Activated T-helper 2 cell treated with anti-CD3 and anti-CD28 coated beads, Interferon-gamma antibody, Interleukin-2, Interleukin-4, amounts not matched to agents 10 μg/mL and 5 μg/mL and 100 μg/mL, durations not matched to agents 14 hours and 24 hours and 36 hours (primary cell): ENCODE results near the gene IGSF9B. TPM values are rescaled to one million over a fixed set of nuclear protein-coding genes. Genes with fewer than 3 reads are reported as not detected.

Source experiments
- DNase-seq: peaks from one replicate; pipeline ENCODE4 v3.0.0; 2021; ENCODE audit warnings: low spot score
- H3K27ac Mint-ChIP-seq: one replicate; pipeline ENCODE4 v1.8.0; 2021; ENCODE audit warnings: mixed read lengths
- H3K27me3 Mint-ChIP-seq: one replicate; pipeline ENCODE4 v1.8.0; 2021; ENCODE audit warnings: low read depth, mixed read lengths
- H3K36me3 Mint-ChIP-seq: one replicate; pipeline ENCODE4 v1.8.0; 2021; ENCODE audit warnings: low read depth, mixed read lengths
- H3K4me1 Mint-ChIP-seq: one replicate; pipeline ENCODE4 v1.8.0; 2021; ENCODE audit warnings: low read depth, mixed read lengths
- H3K4me3 Mint-ChIP-seq: one replicate; pipeline ENCODE4 v1.8.0; 2021; ENCODE audit warnings: low read depth, mild to moderate bottlenecking, moderate library complexity, mixed read lengths
- H3K9me3 Mint-ChIP-seq: one replicate; pipeline ENCODE4 v1.8.0; 2021; ENCODE audit warnings: mixed read lengths
- intact Hi-C: fragments of 100-400 bp; cut with micrococcal nuclease; formaldehyde crosslinking; loops from one replicate; pipeline ENCODE4 v1.15.1; 2023
- total RNA-seq: library from RNA; stranded (reverse); gene quantifications from 2 replicates; pipeline ENCODE4 v1.2.3, GENCODE V29; 2022

The IGSF9B gene
- total RNA-seq, 1 donor from 2014 or later = 101 TPM

DNA sequence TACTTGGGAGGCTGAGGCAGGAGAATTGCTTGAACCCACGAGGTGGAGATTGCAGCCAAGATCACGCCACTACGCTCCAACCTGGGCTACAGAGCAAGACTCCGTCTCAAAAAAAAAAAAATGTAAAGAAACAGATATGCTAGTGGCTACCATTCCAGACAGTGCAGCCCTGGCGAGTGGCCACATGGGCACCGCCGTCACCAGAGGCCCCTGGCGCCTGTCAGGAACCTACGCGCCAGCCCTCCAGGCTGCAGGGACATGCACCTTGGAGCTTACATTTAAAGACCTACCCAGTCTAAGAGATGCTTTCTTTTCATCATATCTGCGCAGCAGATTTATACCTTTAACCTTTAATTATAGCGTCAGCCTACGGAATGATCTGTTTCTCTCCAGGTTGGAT is 37.2 kb upstream of the IGSF9B start:
- no peak overlapping the region for H3K27ac Mint-ChIP-seq
- H3K4me3 Mint-ChIP-seq = no peak overlapping the region
- intact Hi-C loops = no loop called here
- no peaks in the 10 kb centered on the region for H3K9me3 Mint-ChIP-seq
- H3K4me1 Mint-ChIP-seq = peaks cover 7% of the 10 kb centered on the region
- H3K36me3 Mint-ChIP-seq = no peaks in the 10 kb centered on the region
- peaks cover 4% of the 10 kb centered on the region for H3K27me3 Mint-ChIP-seq
- DNase-seq = no peak

DNA sequence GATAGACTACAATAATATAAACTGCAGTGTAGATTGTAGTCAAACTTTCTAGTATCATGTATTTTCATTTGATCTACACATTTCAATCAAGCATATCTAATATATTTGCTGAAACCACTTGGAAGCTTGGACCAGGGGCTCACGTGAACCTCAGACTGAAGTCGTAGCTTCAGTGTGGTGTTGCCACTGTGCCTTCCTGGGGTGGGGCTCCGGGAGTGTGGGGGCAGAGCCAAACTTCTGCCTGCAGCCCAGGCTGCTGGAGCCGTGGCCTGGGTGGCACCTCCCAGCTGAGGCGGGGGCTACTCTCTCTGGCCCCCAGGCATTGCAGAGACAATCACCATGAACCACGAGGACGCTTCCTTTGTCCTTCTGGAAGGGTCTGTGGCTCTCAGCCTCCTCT is 36.3 kb upstream of the IGSF9B start:
- no peaks in the 10 kb centered on the region for H3K9me3 Mint-ChIP-seq
- DNase-seq = no peak
- no peaks in the 10 kb centered on the region for H3K36me3 Mint-ChIP-seq
- no peak overlapping the region for H3K4me3 Mint-ChIP-seq
- H3K27ac Mint-ChIP-seq = no peak overlapping the region
- intact Hi-C loops = no loop called here
- H3K27me3 Mint-ChIP-seq = peaks cover 4% of the 10 kb centered on the region
- H3K4me1 Mint-ChIP-seq = peaks cover 7% of the 10 kb centered on the region

DNA sequence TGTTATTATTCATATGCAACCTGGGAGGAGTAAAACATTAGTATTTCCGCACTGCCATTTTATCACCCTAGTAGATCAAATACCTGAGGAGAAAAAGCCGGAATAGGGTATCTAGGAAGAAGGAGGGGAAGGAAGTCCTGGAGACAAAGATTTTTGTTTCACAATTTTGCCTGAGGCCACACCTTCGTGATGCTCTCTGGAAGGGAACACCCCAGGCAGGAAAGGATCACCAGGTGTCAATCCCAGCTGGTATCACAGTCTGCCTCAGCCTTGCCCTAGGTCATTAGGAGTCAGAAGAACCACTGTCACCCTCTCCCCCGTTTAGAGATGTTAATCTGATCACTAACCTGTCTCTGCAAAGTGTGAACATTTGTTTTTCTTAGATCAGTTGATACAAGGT is 35.4 kb upstream of the IGSF9B start:
- H3K36me3 Mint-ChIP-seq = no peaks in the 10 kb centered on the region
- H3K27me3 Mint-ChIP-seq = peaks cover 4% of the 10 kb centered on the region

DNA sequence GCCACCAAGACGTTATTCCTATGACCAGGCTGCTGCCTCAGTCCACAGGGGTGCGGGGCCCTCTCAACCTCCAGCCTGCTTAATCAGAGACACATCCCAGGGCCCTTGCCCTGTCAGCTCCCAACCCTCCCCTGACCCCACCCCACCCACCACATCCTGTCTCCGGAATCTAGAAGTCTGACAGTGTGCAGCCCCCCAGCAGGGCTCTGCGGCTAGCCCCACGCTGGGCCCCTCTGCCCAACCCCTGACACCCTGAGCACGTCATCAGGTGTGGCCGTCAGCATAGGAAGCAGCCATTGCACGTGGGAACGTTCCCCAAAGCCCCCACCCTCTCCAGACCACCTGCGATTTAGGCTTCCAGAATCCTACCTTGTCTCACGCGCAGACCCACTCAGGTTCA is 34.3 kb upstream of the IGSF9B start:
- Mint-ChIP-seq H3K4me3 (no peak overlapping the region), H3K4me1 (peaks cover 7% of the 10 kb centered on the region), H3K9me3 (no peaks in the 10 kb centered on the region), H3K27ac (no peak overlapping the region), H3K36me3 (no peaks in the 10 kb centered on the region), H3K27me3 (peaks cover 4% of the 10 kb centered on the region)
- DNase-seq = no peak
- intact Hi-C loops = no loop called here

More for the DNA sequence above, 35.4 kb upstream of the IGSF9B start:
- no peak overlapping the region for H3K4me3 Mint-ChIP-seq
- peaks cover 7% of the 10 kb centered on the region for H3K4me1 Mint-ChIP-seq
- DNase-seq = no peak
- intact Hi-C loops = no loop called here
- H3K27ac Mint-ChIP-seq = no peak overlapping the region
- H3K9me3 Mint-ChIP-seq = no peaks in the 10 kb centered on the region

DNA sequence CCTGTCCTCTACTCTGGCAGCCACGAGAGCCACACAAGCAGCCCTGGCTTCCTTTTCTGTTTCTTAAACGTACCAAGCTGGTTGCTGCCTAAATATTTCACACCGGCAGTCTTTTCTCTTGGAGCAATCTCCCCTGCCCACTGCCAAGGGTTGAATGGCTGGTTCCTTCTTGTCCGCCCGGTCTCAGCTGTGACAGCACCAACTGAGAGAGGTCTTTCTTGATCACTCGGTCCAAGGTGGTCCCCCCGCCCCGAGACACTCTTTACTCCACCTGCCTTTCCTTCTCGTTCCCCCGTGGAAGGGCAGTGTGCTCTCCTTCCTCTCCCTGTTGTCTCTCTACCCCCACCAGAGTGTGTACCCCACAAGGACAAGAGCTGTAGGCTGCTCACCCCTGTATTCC is 33.7 kb upstream of the IGSF9B start:
- Mint-ChIP-seq H3K4me3 (no peak overlapping the region), H3K4me1 (peaks cover 7% of the 10 kb centered on the region), H3K27ac (no peak overlapping the region), H3K27me3 (peaks cover 4% of the 10 kb centered on the region), H3K9me3 (no peaks in the 10 kb centered on the region), H3K36me3 (no peaks in the 10 kb centered on the region)
- intact Hi-C loops = no loop called here
- DNase-seq = no peak

DNA sequence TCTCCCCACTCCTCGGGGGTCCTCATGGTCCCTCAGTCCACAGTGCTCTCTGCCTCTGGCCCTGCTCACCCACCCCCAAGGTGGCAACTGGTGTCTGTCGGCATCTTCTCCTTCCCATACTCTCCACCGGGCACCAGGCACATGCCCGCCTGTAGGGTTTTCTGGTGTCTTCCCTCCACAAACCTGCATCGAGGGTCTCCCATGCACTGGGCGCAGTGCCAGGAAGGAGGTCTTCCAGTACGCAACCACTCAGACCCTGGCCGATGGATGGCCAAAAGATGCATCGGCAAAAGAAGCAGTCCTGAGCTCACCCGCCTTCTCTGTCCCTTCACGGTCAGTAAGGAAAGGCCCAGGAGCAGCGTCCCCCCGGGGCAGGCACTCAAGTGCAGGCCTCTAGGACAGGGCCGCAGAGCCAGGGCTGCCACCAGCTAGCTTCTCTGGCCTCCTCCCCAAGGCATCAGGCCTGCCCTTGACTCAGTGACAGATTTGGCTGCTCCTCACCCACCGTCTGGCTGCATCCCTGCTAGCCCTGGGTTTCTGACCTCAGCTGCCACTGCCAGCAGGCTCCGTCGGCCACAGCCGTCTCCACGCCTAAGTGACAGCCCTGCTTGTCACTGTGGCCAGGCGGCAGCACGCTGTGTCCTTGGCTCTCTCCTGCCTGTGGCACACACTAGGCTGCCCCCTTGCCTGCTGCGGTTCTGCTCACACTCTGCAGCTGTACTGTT is 32.1 kb upstream of the IGSF9B start:
- H3K27ac Mint-ChIP-seq = no peak overlapping the region
- H3K27me3 Mint-ChIP-seq = peaks cover 4% of the 10 kb centered on the region
- DNase-seq = no peak
- H3K9me3 Mint-ChIP-seq = no peaks in the 10 kb centered on the region
- intact Hi-C loops = no loop called here
- H3K36me3 Mint-ChIP-seq = no peaks in the 10 kb centered on the region
- peaks cover 3% of the 10 kb centered on the region for H3K4me1 Mint-ChIP-seq
- H3K4me3 Mint-ChIP-seq = no peak overlapping the region

DNA sequence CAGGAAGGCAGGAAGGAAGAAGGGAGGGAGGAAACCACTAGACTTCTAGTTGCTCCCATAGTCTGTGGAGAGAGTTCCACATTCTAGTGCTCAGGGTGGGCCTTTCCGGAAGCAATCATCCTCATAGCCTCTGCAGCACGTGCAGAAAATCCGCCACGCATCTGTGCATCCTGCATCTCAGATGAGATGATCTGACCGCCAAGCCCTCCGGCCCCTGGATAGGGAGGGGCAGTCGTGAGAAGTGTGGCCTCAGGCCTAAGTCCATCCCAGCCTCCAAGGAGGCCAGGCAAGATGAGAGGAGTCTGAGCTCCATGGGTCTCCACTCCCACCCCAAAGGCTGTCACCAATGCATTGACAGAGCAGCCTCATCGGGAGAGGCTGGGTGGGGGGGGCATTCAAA is 30.4 kb upstream of the IGSF9B start:
- no peak overlapping the region for H3K4me3 Mint-ChIP-seq
- intact Hi-C loops = no loop called here
- H3K27ac Mint-ChIP-seq = no peak overlapping the region
- H3K4me1 Mint-ChIP-seq = peaks cover 3% of the 10 kb centered on the region
- H3K27me3 Mint-ChIP-seq = peaks cover 5% of the 10 kb centered on the region
- no peaks in the 10 kb centered on the region for H3K9me3 Mint-ChIP-seq
- DNase-seq = no peak
- no peaks in the 10 kb centered on the region for H3K36me3 Mint-ChIP-seq

DNA sequence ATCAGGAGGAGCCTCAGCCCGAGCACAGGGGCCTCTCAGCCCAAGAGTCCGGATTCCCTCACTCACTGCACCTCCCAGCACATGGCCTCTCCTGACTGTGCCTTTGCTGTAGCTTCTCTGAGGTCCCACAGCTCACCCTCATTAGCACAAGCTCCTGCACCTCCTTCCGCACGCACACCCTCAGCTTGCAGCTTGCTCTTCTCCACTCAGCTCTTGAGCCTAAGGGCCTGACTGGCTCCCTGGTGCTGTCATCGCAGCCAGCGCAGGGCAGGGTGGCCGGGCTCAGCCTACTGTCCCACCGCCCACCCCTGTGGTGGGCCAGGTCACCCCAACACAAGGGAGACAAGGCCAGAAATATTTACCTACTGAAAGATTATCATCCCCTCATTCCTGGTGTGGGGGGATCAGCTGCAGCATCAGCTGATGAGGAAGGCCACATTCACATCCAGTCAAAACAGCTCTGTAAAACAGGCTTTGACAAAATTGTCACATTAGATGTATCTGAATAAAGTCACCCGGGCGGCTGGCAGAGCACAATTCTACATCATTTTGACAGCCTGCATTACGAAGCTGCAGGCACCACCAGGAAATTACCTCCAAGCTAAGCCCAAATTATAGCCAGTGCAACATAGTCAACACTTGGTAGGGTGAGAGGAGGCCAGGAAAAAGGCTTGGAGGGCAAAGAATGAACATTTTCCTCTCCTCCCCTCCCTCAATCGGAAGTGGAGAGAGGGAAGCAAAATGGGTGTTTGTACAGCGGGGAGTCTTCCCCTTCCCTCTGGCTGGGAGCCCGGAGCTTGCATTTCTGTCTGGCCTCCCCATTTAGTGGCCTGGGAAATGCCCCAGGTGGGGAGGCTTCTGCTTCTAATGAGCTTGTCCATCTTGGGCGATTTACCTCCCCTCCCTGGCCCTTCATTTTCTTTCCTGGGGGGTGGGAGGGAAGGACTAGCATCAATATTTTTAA is 29.5 kb upstream of the IGSF9B start:
- H3K27me3 Mint-ChIP-seq = peaks cover 7% of the 10 kb centered on the region
- H3K36me3 Mint-ChIP-seq = no peaks in the 10 kb centered on the region
- DNase-seq = no peak
- H3K27ac Mint-ChIP-seq = no peak overlapping the region
- H3K4me3 Mint-ChIP-seq = no peak overlapping the region
- H3K4me1 Mint-ChIP-seq = peaks cover under 1% of the 10 kb centered on the region
- no peaks in the 10 kb centered on the region for H3K9me3 Mint-ChIP-seq
- intact Hi-C loops = no loop called here

DNA sequence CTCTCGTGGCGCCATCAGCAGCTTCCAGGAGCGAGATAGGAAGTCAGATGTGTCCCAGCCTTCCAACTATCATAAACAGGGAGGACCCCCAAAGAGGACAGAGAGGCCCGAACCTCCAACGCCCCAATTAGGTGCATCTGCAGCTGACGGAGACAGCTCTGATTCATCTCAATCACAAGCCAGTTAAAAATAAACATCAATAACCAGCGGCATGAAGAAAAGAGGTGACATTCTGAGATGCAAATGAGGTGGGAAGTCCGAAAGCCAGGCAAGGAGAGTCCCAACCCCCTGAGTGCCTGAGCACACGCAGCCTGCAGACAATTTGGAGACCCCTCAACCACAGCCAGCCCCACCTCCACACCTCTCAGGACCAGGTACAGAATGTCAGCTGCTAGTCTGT is 28.1 kb upstream of the IGSF9B start:
- H3K9me3 Mint-ChIP-seq = no peaks in the 10 kb centered on the region
- intact Hi-C loops = no loop called here
- peaks cover 7% of the 10 kb centered on the region for H3K27me3 Mint-ChIP-seq
- DNase-seq = no peak
- H3K4me1 Mint-ChIP-seq = no peaks in the 10 kb centered on the region
- H3K27ac Mint-ChIP-seq = no peak overlapping the region
- no peaks in the 10 kb centered on the region for H3K36me3 Mint-ChIP-seq
- H3K4me3 Mint-ChIP-seq = no peak overlapping the region

DNA sequence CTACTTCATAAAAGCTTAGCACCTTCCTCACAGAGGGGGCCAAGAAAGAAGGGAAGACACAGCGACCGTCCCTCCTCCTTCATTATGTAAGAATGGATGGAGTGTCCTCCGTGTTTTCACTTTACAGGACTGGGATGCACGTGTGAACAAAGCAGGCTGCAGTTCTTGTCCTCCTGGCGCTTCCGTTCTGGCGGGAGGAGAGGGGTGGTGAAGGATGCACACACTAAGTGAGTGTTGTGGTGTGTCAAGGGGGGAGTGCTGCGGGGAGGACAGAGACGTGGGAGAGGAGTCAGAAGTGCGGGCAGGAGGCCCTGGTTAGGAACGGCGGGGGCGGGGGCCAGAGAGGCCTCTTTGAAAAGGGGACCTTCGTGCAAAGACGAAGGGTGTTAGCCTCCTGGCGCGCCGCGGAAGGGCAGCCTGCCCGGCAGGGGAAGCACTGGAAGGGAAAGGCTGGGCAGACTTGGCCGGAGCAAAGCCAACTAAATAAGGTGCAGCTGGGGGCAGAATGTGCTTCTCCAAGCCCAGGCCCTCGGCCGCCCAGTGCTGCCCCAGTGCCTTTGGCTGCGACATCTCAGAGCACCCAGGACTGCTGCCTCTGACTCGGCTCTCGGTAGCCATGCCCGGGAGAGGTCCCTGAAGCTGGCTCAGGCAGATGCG is 27.0 kb upstream of the IGSF9B start:
- Mint-ChIP-seq H3K9me3 (no peaks in the 10 kb centered on the region), H3K36me3 (no peaks in the 10 kb centered on the region), H3K27ac (no peak overlapping the region), H3K4me3 (no peak overlapping the region), H3K27me3 (peaks cover 15% of the 10 kb centered on the region), H3K4me1 (no peaks in the 10 kb centered on the region)
- intact Hi-C loops = no loop called here
- DNase-seq = no peak

DNA sequence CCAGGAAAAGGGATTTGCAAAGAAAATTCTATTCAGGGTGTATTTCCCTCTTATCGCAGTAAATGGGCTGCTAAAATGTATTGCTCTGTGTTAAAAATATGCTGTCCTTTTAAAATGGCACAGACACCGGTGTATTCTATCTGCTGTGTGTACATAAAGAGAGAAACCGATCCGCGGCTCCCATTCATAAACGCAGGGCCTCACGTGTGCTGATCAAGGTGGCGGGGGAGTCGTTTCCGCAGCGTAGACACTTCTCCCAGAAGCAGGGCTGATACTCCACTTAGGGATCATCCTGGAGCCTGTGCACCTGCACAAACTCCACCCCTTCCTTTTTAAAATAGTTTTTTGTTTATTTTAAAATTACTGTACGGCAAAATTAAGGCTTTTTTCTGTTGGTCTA is 26.1 kb upstream of the IGSF9B start:
- Mint-ChIP-seq H3K27ac (no peak overlapping the region), H3K4me3 (no peak overlapping the region), H3K4me1 (no peaks in the 10 kb centered on the region), H3K36me3 (no peaks in the 10 kb centered on the region), H3K9me3 (no peaks in the 10 kb centered on the region), H3K27me3 (peaks cover 15% of the 10 kb centered on the region)
- intact Hi-C loops = no loop called here
- DNase-seq = no peak

DNA sequence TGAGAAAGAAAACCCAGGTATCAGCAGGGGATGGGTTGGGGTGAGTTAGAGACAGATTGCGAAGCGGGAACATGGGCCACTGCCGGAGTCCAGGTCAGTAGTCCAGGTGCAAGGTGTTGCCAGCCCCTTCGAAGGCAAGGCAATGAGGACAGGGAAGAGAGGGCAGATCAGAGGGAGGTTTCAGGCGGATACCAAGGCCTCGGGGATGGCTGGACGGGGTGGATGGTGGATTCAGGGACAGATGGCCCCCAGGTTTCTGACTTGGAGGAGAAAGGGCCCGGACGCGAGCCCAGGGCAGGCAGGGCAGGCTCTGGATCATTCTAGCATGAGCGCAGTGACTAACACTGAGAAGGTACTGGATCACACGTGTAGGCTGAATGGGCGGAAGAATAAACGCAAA is 25.4 kb upstream of the IGSF9B start:
- peaks cover 15% of the 10 kb centered on the region for H3K27me3 Mint-ChIP-seq
- no peak overlapping the region for H3K4me3 Mint-ChIP-seq
- intact Hi-C loops = no loop called here
- H3K4me1 Mint-ChIP-seq = peaks cover 3% of the 10 kb centered on the region
- no peak for DNase-seq
- no peaks in the 10 kb centered on the region for H3K9me3 Mint-ChIP-seq
- no peak overlapping the region for H3K27ac Mint-ChIP-seq
- H3K36me3 Mint-ChIP-seq = no peaks in the 10 kb centered on the region

DNA sequence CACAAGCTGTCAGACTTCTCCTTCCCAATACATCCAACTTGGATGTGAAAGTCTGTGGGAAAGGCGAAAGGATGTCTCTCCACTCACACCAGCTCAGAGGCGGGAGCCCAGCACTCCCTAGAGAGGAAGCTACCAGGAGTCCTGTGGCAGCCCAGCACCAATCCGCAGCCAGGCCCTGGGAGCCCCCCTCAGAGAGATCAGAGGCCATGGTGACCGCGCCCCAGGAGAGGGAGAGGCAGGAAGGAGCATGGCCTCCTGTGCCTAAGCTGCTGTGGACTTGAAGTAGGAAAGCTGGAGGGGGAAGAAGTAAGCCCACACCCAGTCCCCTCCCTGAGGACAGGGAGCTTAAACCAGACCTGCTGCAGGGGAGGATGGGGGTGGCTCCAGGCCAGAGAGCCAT is 24.4 kb upstream of the IGSF9B start:
- H3K4me3 Mint-ChIP-seq = no peak overlapping the region
- H3K9me3 Mint-ChIP-seq = no peaks in the 10 kb centered on the region
- intact Hi-C loops = no loop called here
- H3K36me3 Mint-ChIP-seq = no peaks in the 10 kb centered on the region
- no peak for DNase-seq
- H3K27me3 Mint-ChIP-seq = peaks cover 15% of the 10 kb centered on the region
- H3K27ac Mint-ChIP-seq = no peak overlapping the region
- H3K4me1 Mint-ChIP-seq = peaks cover 10% of the 10 kb centered on the region
